NCI-H748 (cell line): ENCODE results near the gene AP1B1.
"Not testable (repeated sequence)": the region's sequence is repeated elsewhere in the genome, so short reads cannot be mapped to it uniquely, and the experiment has no call there.

Experiments
- DNase-seq: peaks from one replicate; lab custom pipeline; 2025; ENCODE audit not compliant: unreplicated experiment; lab: John Stamatoyannopoulos, UW

AP1B1 gene

DNA sequence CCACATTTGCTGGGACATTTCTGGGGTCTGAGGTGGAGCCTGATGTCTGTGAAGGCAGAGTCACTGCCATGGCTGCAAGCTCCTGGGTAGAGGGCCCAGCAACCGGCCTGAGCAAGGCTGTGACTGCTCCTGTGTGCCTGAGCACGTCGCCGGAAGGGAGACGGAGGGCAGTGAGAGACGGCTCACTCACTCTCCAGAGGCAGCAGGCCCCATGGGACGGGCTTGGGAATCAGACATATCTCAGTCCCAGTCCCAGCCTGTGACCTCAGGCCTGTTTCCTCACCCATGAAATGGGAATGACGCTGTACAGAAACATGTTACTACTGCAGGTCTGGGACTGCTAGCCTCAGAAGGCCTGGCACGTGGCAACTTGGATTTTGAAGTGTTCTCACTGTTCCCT is 36.5 kb downstream of the AP1B1 start:
- DNase-seq, result no peak

DNA sequence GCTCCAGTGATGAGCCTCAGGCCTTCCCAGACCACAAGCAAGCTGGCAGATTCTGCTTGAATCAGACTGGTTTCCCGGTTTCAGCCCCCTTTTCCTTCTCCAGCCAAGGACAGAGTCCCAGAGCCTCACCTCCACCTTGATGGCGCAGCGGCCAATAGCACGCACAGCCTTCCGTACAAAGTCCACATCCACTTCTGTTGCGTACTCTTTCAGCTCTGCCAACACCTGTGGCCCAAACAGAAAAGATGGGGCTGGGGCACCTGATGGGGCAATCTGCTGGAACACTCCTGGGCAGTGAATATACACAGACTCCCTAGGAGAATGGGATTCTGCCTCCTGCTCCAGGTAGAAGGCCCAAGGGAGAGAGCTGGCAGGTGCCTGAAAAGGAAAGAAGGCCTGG is 37.3 kb downstream of the AP1B1 start:
- no peak for DNase-seq

DNA sequence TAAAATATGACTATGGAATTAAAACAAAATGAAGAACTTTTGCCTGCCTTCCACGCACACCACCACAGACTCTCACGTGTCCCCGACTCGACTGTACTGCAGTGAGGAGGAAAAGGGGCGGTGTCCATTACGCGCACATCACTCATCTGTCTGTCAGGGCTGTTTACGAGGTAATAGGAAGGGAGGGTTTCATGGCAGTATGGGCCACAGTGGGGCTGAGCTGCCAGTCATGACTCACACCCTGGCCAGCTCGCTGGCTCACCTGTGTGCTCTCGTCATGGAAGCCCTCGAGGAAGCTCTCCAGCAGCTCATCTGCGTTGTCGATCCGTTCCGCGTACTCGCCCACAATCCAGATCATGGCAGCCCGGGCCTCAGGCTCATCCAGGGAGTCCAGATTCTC is 39.4 kb downstream of the AP1B1 start:
- DNase-seq, result no peak

DNA sequence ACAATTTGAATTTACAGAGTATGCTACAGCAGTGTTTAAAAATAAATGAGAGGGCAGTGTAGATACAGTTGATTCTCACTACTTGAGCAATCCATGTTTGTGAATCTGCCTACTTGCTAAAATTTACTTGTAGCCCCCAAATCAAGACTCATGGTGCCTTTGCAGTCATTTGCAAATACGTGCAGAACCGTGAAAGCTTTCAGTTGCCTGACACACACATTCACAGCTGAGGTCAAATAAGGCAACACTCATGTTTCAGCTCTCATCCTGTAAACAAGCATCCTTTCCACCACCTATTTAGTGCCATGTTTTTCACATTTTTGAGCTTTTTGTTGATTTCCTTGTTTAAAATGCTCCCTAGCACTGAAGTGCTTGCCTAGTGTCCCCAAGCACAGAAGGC is 40.3 kb downstream of the AP1B1 start:
- no peak for DNase-seq

DNA sequence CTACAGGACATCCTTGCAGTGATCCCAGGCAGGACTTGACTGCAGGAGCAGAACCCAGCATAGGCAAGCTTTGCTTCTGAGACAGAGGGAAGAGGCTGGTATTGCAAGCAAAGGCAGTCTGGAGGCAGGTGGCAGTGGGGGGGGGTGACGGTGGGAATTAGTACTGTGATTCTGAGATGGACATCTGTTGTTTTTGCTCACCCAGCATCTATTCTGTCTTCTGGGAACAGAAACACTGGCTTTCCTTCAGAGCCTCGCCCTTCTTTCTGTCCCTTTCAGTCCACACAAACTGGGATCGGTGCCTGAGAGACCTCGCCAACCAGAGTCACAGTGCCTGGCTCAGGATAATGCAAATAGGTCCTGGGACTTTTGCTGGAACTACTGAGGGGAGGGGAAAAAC is 41.7 kb downstream of the AP1B1 start:
- no peak for DNase-seq

DNA sequence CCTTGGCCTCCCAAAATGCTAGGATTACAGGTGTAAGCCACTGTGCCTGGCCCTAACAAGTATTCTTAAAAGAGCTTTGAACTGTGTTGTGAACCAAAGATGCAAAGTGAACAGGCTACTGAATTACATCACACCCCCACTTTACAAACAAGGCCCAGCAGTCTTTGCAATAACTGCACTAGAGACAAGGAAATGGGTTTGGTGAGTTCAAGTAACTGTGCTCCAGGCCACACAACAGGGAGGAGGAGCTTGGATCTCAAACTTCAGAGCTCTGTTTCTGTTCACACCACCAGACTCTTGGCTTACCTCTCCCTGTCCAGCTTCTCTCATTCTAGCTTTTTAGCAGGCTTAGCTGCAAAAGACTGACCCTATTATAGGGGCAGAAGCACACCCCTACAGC is 42.4 kb downstream of the AP1B1 start:
- DNase-seq, result no peak

DNA sequence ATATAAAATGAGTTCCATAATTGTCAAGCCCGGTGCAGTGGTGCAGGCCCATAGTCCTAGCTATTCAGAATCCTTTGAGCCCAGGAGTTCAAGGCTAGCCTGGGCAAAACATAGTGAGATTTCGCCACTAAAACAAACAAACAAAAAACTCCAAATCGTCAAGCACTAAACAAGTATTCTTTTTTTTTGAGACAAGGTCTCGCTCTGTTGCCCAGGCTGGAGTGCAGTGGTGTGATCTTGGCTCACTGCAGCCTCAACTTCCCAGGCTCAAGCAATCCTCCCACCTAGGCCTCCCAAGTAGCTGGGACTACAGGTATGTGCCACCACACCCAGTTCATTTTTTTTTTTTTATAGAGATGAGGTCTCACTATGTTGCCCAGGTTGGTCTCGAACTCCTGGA is 43.5 kb downstream of the AP1B1 start:
- not testable (repeated sequence) for DNase-seq

DNA sequence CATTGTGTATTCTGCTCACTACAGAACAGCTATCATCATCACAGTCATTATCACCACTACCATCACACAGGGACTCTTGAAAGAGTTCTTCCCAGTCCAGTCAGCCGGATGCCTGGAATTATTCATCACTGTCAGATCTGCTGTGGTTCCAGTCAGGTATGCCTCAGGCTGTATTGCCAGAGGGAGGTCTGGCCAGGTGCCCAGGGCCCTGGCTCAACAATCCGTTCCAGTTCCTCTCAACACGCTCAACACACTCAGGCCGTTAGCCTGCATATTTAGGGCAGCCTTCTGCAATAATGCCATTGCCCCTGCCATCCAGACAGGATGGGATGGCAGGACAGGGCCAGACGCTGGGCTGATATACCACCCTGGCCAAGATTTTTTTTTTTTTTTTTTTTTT is 44.2 kb downstream of the AP1B1 start:
- DNase-seq, result peak; percentile 13

DNA sequence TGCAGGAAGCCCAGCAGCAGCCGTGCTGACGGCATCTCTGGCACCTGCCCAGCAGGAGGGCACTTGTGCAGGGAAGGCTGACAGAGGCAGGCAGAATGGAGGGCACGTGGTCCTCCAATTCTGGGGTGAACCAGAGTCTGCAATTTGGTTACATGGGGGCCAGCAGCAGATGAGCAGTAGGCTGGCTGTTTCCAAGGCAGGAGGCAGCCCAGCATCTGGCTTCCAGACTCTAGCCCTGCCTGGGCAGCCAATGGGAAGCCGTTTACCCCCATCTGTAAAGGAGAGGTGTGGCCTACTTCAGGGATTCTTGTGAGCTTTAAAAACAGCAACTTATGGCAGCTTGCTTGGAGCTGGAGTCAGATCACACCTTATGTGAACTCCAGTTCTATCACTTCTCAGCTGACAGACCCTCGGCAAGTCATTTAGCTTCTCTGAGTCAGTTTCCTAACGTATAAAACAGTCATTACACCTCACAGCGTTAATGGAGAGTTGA is 45.0 kb downstream of the AP1B1 start:
- DNase-seq, result no peak

DNA sequence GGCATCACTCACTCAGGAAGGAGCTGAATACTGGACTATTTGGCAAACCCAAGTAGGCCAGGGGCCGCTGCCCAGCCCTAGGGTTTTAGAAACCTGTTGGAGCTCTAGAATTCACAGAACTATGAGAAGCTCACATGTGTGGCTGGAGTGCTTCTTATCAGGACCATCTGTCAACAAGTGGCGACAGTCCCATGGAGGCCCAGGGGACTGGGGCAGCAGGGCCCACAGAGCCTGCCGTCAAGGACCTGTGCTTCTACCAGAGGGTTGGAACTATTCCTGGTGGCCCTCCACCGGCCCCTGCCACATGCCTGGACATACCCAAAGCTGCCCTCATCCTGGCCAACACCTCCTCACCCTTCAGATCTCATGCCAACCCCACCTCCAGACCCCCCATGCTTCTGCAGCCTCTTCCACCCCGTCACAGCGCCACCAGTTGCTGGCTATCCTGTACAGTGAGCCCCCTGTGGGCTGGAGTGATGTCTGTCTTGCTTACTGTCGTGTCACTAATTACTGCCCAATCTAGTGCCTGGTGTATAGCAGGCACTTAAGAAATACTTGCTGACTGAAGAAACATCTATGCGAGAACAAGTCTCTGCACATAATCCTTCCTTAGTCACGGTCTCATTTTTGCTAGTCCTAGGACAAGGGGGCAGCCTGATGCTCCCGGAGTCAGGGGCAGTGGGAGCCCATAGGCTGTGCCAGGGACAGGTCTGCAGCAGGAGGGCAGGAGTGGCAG is 45.6 kb downstream of the AP1B1 start:
- DNase-seq, result no peak

DNA sequence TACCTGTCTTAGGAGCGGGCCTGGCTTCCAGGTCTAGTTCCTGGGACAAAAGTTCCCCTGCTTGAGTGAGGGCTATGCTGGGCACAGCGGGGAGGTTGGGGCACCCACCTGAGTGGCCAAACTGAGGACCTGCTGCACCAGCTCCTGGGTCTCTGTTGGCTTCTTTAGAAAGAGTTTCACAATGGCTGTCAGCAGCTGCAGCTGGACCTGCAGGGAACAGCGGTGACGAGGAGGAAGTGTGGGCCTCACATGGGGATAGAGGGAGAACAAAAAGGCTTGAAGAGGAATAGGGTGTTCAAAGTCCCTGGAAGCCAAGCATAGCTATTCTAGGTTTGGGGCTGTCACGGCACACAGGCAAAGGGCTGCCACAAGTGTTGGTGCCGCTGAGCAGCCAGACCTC is 46.2 kb downstream of the AP1B1 start:
- DNase-seq, result no peak

DNA sequence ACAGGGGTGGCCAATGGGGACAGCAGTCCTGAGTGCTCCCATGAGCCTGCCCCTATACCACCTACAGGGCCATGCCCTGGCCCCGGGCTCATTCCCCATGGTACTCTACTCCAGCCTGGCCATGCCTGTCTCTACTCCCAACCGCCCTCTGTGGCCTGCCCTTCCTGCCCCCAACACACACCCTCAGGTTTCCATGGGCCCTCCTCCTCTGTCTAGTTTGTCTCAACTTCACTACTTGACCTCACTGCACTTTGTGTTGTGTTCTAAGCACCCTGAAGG is 46.6 kb downstream of the AP1B1 start:
- no peak for DNase-seq

DNA sequence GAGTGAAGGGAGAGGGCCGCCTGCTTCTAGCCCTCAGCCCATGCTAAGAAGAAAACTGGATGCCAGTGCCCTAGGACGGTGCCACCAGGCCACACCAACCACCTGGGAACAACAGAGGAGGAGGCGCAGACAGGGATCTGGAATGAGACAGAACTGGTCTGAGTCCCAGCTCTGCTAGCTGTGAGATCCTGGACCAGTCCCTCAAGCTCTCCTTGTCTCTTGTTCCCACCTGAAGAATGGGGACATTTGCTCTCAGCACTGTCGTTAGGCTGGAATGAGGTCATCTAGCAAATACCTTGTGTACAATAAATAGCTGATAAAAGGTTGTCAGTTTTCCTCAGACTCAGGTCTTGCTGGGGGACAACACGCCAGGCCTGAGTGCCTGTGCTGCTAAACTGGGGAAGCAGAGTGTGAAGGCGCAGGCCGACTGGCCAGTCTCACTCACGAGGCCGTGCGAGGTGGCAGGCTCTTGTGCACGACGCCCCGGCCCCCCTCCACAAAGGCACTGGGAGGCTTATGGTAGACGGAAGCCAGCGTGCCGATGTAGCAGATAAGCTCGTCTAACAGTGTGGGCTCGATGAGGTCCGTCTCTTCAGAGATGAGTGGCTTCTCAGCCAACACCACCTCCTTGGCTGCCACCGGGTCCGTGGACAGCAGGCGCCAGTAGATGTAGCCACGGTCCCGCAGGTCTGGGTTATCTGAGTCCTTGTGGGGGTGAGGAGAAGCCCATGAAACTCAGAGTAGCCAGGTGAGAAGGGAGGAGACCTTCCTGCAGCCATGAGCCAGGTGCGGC is 47.1 kb downstream of the AP1B1 start:
- no peak for DNase-seq

DNA sequence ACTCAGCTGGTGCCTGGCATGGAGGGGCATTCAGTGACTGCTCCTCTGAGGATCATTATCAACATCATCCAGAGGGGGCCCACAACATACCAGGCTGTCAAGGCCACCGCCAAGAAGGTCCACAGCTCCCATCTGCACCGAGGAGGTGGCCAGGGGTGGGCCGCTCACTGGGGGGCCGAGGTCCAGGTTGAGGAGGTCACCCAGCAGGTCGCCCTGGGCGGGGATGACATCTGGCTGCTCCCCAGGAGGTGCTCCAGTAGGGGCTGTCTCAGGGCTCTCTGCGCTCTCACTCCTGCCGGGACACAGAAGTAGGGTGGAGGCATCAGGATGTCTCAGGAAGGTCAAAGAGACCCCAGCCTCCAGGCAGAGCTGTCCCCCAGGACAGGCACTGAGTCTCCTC is 47.8 kb downstream of the AP1B1 start:
- no peak for DNase-seq

DNA sequence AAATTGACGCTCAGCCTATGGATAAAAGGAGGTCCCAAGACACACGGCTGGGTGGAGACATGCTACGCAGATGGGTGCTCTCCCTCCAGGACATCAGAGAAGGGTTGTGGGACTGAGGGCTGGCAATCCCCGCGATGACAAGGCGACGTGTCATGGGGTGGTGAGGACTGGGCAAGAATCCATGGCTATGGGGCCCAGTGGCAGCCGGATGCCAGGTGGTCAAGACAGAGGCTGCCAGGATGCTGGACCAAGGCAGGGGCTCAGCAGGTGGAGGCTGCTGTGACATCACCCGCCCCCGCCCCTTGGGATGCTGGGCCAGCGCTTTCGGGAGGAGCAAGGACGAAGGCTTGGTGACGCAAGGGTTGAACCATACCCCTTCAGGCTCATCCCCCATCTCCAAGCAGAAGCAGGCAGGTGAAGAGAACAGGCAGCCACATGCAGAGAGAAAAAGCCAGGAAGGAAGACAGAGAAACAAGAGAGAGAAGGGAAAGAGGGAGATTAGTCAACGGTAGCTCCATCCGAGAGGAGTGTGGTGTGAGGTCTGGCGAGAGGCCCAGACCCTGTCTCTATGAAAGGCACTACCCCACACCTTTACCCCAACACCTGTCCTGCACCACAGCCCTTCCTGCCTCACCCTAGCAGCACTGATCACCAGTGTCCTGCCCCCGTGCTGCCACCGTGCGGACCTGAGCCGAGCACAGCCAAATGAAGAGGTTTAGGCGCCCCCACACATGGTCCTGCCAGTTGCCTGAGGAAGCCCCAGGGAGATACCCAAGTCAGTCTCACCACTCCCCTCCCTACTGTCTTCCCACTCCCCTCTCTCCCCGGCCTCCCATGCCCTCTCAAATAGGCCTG is 48.8 kb downstream of the AP1B1 start:
- no peak for DNase-seq

DNA sequence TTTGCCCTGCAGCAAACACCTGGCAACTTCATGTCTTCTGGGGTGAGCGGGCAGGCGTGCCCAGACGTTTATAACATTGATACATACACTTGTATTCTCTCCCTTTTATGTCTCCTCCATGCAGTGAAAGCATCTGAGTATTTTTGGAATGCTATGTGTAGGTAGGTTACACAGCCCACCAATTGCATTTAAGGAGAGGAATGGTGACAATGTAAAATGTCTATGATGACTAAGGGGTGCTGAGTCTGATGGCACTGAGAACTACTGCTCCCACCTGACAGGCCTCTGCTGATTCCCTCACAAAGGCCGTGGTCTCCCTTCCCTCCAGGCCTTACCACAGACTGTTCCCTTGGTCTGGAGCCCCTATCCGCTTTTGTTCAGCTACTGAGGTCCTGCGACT is 50.0 kb downstream of the AP1B1 start:
- DNase-seq, result no peak

DNA sequence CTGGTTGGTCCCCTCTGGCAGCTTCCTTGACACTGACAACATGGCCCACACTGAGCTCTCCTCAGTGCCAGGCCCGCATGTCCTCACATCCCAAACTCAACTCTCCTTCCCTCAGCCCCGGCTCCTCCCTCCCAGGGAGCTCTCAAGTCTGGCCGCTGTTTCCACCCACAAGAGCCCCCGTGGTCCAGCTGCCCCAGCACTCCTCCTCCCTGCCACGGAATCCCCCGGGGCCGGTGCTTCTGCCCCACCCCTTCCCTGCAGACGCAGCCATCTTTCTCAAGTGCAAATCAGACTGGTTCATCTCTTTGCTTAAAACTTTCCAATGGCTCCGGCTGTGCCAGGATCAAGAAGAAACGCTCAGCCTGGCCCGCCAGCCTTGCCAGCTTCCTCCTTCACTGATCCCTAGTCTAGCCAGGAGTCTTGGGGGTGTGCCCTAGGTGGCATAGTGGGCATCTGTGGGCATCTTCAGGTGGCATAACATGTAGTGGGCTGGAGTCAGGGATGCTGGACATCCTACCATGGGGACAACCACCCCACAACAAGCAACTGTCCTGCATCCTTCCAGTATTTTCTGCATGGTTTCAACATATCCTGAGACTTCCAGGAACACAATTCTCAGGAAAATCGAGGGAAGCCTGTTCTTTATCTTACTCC is 50.6 kb downstream of the AP1B1 start:
- no peak for DNase-seq

DNA sequence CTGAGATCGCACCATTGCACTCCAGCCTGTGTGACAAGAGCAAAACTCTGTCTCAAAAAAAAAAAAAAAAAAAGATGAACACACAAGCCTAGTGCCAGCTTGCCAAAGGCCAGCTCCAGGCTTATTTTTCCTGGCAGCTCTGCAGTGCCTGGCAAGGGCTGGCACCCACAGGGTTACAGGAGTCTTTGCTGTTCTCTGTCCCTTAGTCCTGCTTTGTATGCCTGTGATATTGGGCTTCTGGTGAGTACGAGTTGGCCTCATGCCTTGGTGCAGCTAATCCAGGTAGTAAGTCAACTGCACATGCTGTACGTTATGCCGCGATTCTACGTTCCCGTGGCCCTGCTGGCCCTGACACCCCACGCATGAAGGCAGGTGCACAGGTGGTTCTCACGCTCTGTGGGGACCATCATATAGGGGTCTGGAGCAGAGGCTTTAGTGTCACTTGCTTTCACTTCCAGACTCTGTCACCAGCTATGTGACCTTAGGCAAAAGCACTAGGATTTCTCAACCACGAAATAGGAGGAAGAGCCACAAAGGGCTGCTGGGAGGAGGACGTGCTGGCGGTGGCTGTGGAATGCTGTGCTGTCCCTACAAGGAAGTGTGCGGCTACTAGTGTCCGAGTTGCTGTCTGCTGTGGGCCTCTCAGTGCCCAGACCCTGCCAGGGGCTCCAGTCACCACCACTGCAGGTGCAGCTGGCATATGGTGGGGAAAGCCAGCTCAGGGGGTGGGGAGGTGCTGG is 51.4 kb downstream of the AP1B1 start:
- DNase-seq, result no peak

DNA sequence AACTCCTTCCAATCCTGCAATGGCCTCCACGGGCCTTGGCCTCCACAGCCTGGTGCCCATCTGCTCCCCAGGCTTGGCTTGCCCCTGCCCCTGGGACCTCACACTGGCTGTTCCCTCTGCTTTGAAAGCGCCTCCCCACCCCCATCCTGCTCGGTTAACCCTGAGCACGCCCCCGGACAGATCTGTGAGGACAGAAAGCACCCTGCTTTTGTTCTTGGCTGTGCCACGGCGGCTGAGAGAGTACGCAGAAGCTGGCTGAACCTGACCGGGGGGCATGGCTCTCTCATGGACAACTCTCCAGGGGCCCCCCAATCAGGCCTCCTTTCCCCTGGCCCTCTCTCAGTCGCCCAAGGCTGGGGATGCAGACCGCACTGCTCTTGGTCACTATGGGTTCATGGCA is 52.7 kb downstream of the AP1B1 start:
- no peak for DNase-seq

DNA sequence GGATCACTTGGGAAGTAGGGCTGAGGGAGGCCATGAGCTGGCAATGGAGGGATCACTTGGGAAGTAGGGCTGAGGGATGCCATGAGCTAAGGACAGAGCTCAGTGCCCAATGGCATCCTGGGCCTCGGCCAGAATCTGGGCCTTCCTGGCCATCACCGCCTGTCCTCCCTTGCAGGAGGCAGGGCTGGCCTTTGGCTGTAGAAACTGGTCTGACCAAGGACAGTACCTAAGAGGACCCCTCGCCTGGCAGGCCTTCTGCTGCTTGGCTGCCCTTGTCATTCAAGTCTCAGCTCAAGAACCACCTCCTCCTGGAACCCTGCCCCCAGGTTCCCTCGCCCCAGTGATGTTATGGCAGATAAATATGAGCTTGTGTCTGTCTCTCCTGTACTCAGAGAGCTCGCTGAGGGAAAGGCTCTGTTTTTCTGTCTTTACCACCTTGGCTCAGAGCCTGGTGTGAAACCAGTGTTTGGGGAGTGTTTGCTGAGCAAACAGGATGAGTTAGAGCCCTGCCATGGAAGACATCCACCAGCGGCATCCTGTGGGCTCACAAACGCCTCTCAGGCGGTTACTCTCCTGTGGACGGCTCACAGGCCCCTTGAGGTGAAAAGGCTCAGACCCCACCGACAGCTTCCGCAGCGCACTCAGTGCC is 53.5 kb downstream of the AP1B1 start:
- no peak for DNase-seq
